ENCODE measurements around the gene PRMT3. TPM values are rescaled to one million over a fixed set of nuclear protein-coding genes. Genes with fewer than 3 reads are reported as not detected.
"Not testable (repeated sequence)": the region's sequence is repeated elsewhere in the genome, so short reads cannot be mapped to it uniquely, and the experiment has no call there.

PRMT3 gene
- total and polyA plus RNA-seq, 2 donors = 12.8 to 18.5 TPM

DNA sequence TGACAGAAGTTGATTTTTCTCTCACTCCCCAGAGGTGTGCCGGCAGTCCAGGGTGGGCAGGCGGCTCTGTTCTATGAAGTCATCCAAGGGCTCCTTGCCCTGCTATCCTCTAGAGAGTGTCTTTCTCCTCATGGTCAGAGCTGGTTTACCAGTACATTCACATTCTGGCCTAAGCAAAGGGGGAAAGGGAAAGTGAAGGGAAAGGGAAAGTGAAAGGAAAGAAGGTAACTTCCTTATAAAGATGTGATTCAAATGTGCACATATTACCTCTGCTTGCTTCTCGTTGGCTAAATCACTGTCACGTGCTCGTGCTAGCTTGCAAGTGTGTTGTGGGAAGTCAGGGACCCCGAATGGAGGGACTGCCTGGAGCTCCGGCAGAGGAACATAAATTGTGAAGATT lies 26.9 kb upstream of the PRMT3 start:
- no peaks in the 10 kb centered on the region for H3K36me3 ChIP-seq (ENCODE audit: control insufficient read depth in 2 of 2, insufficient read depth in 2 of 2, low read length in 1 of 2)
- H3K27me3 ChIP-seq (ENCODE audit: control insufficient read depth in 2 of 2, insufficient read depth in 1 of 2, low read length in 1 of 2) = peaks cover 0 to 7% of the 10 kb centered on the region in 2 donors
- peaks cover 9 to 18% of the 10 kb centered on the region in 2 donors for H3K4me1 ChIP-seq (ENCODE audit: control insufficient read depth in 2 of 2, insufficient read depth in 2 of 2, low read length in 2 of 2)
- 63% methylated on average over 7 of the region's 7 CpGs for WGBS
- no peaks in the 10 kb centered on the region for H3K9me3 ChIP-seq (ENCODE audit: control insufficient read depth in 2 of 2, insufficient read depth in 1 of 2, low read length in 1 of 2)
- H3K27ac ChIP-seq (ENCODE audit: low read depth in 1 of 2, low read length in 1 of 2) = no peak overlapping the region
- no peak overlapping the region for H3K4me3 ChIP-seq (ENCODE audit: low read length in 2 of 2)
- peak in 1 of 9 donors; percentile 52 for DNase-seq (ENCODE audit: low read depth in 6 of 9, low spot score in 9 of 9)

DNA sequence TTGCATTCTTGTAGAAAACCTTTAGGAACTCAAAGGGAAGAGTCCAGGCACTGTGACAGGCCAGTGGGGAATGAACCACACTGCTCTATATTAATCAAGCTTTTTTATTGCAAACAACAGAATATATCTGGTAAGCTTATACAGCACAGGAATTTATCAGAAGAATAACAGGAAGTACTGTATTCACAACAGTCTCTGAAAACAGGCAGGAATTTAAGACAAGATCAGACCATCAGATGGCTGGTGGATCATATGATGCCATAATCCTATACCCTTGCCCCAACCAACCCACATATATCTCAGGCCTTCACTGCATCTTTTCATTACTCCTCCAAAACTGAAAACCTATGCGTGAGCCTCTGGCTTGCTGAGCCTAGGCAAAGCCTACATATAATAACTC lies 25.0 kb upstream of the PRMT3 start:
- Histone ChIP-seq H3K27me3 (ENCODE audit: control insufficient read depth in 2 of 2, insufficient read depth in 1 of 2, low read length in 1 of 2) (peaks cover 0 to 7% of the 10 kb centered on the region in 2 donors), H3K36me3 (ENCODE audit: control insufficient read depth in 2 of 2, insufficient read depth in 2 of 2, low read length in 1 of 2) (no peaks in the 10 kb centered on the region), H3K27ac (ENCODE audit: low read depth in 1 of 2, low read length in 1 of 2) (no peak overlapping the region), H3K4me3 (ENCODE audit: low read length in 2 of 2) (no peak overlapping the region), H3K9me3 (ENCODE audit: control insufficient read depth in 2 of 2, insufficient read depth in 1 of 2, low read length in 1 of 2) (no peaks in the 10 kb centered on the region), H3K4me1 (ENCODE audit: control insufficient read depth in 2 of 2, insufficient read depth in 2 of 2, low read length in 2 of 2) (peaks cover 9 to 18% of the 10 kb centered on the region in 2 donors)
- WGBS = 0% methylated on average over 1 of the region's 1 CpG
- no peak for DNase-seq (ENCODE audit: low read depth in 6 of 9, low spot score in 9 of 9)

DNA sequence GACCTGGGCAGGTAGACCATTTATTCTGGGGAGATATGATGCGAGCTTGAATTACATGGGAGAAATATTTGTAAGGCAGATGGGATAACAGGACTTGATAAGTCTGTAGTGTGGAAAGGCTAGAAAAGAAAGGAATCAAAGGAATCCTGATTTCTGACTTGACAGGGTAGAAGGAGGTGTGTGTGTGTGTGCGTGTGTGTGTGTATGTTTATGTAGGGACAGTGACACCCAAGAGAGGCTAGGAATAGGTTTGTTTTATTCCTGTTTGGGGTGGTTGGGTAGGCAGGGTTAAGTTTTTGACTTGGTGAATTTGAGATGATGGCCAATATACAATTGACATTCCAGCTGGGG lies 24.4 kb upstream of the PRMT3 start:
- H3K4me3 ChIP-seq (ENCODE audit: low read length in 2 of 2) = peak overlapping the region; percentile 68 to 72
- H3K36me3 ChIP-seq (ENCODE audit: control insufficient read depth in 2 of 2, insufficient read depth in 2 of 2, low read length in 1 of 2) = no peaks in the 10 kb centered on the region
- peaks cover 9 to 18% of the 10 kb centered on the region in 2 donors for H3K4me1 ChIP-seq (ENCODE audit: control insufficient read depth in 2 of 2, insufficient read depth in 2 of 2, low read length in 2 of 2)
- no peaks in the 10 kb centered on the region for H3K9me3 ChIP-seq (ENCODE audit: control insufficient read depth in 2 of 2, insufficient read depth in 1 of 2, low read length in 1 of 2)
- no peak for DNase-seq (ENCODE audit: low read depth in 6 of 9, low spot score in 9 of 9)
- H3K27me3 ChIP-seq (ENCODE audit: control insufficient read depth in 2 of 2, insufficient read depth in 1 of 2, low read length in 1 of 2) = peaks cover 0 to 7% of the 10 kb centered on the region in 2 donors
- WGBS = 62% methylated on average over 2 of the region's 2 CpGs
- no peak overlapping the region for H3K27ac ChIP-seq (ENCODE audit: low read depth in 1 of 2, low read length in 1 of 2)

DNA sequence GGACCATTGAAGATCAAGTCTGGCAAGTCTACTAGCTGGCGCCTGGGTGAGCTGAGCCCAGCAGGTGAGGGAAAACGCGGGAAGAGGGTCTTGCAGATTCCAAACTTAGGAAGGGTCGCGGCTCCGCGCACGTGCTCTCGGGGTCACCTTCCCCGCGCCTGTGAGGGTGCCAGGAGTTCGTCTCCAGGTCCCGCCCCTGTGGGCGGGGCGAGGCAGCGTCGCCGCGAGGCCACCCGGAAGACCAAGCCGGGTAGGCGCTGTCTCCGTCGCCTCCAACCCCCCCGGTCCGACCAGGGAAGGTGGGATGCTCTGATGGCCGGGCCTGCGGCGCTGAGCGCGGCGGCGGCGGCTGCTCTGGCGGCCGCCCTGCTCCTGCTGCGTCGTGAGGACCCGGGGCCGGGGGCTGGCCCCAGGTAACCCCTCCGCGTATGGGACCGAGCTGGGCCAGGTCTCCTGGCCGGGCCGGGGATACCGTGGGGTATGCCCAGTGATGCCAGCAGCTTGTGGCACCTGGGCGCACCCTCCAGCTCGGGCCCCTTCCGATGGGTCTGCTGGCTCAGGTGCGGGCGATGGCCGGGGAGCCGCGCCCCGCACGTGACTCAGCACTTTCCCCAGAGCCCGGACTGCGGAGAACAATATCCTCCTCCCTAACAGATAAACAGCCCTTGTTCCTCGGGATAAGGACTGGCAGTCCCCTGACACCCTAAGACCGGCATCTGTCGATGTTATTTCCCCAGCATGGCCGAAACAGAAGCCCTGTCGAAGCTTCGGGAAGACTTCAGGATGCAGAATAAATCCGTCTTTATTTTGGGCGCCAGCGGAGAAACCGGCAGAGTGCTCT lies 23.8 kb upstream of the PRMT3 start, which contains the start of gene HTATIP2:
Gene HTATIP2 (plus strand): TSS at position 215 of the 841 bp plus-strand sequence. CDS start 524 bp downstream, at position 739.
- DNase-seq (ENCODE audit: low read depth in 6 of 9, low spot score in 9 of 9) = peak in 6 of 9 donors; percentile 54 to 80 (median 64)
- H3K4me1 ChIP-seq (ENCODE audit: control insufficient read depth in 2 of 2, insufficient read depth in 2 of 2, low read length in 2 of 2) = peaks cover 9 to 18% of the 10 kb centered on the region in 2 donors
- peak within 1 kb of the TSS; percentile 68 to 72 for H3K4me3 ChIP-seq (ENCODE audit: low read length in 2 of 2)
- H3K36me3 ChIP-seq (ENCODE audit: control insufficient read depth in 2 of 2, insufficient read depth in 2 of 2, low read length in 1 of 2) = no peaks in the 10 kb centered on the region
- no peaks in the 10 kb centered on the region for H3K9me3 ChIP-seq (ENCODE audit: control insufficient read depth in 2 of 2, insufficient read depth in 1 of 2, low read length in 1 of 2)
- peaks cover 0 to 7% of the 10 kb centered on the region in 2 donors for H3K27me3 ChIP-seq (ENCODE audit: control insufficient read depth in 2 of 2, insufficient read depth in 1 of 2, low read length in 1 of 2)
- H3K27ac ChIP-seq (ENCODE audit: low read depth in 1 of 2, low read length in 1 of 2) = peak within 1 kb of the TSS in 1 of 2 donors; percentile 77
- WGBS = 3% methylated on average over 68 of the region's 68 CpGs

DNA sequence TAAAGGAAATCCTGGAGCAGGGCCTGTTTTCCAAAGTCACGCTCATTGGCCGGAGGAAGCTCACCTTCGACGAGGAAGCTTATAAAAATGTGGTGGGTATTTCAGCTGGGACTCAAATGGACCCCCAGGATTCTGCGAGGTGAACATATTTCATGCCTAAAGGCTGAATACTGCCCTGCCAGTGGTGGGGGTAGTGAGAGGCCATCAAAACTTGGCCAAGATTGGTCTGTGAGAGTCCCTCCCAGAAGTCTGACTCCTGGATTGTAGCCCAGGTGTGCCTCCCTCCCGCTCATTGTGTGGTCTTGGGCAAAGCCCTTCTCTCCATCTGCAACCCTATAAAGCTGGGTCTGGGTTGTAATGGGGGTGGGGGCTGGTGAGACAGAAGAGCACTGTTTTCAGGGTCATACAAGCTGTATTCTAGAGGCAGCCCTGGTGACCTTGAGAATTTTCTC lies 23.1 kb upstream of the PRMT3 start:
- H3K4me1 ChIP-seq (ENCODE audit: control insufficient read depth in 2 of 2, insufficient read depth in 2 of 2, low read length in 2 of 2) = peaks cover 9 to 18% of the 10 kb centered on the region in 2 donors
- no peaks in the 10 kb centered on the region for H3K9me3 ChIP-seq (ENCODE audit: control insufficient read depth in 2 of 2, insufficient read depth in 1 of 2, low read length in 1 of 2)
- H3K4me3 ChIP-seq (ENCODE audit: low read length in 2 of 2) = peak overlapping the region; percentile 68 to 72
- H3K36me3 ChIP-seq (ENCODE audit: control insufficient read depth in 2 of 2, insufficient read depth in 2 of 2, low read length in 1 of 2) = no peaks in the 10 kb centered on the region
- peaks cover 0 to 7% of the 10 kb centered on the region in 2 donors for H3K27me3 ChIP-seq (ENCODE audit: control insufficient read depth in 2 of 2, insufficient read depth in 1 of 2, low read length in 1 of 2)
- no peak overlapping the region for H3K27ac ChIP-seq (ENCODE audit: low read depth in 1 of 2, low read length in 1 of 2)
- 43% methylated on average over 6 of the region's 6 CpGs for WGBS
- DNase-seq (ENCODE audit: low read depth in 6 of 9, low spot score in 9 of 9) = no peak

DNA sequence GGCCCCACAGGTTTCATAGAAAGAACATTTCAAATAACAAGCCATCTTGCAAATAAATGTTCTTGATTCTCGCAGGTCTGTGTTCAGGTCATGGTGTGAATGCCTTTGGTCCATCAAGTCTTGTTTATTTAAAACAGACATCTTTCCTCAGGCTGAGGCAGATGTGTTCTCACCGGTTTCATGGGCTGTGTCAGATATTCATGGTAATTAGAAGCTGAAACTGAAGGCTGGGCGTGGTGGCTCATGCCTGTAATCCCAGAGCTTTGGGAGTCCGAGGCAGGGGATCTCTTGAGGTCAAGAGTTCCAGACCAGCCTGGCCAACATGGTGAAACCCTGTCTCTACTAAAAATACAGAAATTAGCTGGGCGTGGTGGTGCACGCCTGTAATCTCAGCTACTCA lies 22.1 kb upstream of the PRMT3 start:
- H3K9me3 ChIP-seq (ENCODE audit: control insufficient read depth in 2 of 2, insufficient read depth in 1 of 2, low read length in 1 of 2); H3K36me3 ChIP-seq (ENCODE audit: control insufficient read depth in 2 of 2, insufficient read depth in 2 of 2, low read length in 1 of 2); H3K4me3 ChIP-seq (ENCODE audit: low read length in 2 of 2); H3K27ac ChIP-seq (ENCODE audit: low read depth in 1 of 2, low read length in 1 of 2); H3K27me3 ChIP-seq (ENCODE audit: control insufficient read depth in 2 of 2, insufficient read depth in 1 of 2, low read length in 1 of 2); DNase-seq (ENCODE audit: low read depth in 6 of 9, low spot score in 9 of 9): not testable (repeated sequence)
- 99% methylated on average over 6 of the region's 6 CpGs for WGBS
- H3K4me1 ChIP-seq (ENCODE audit: control insufficient read depth in 2 of 2, insufficient read depth in 2 of 2, low read length in 2 of 2) = peaks cover 9 to 18% of the 10 kb centered on the region in 2 donors

DNA sequence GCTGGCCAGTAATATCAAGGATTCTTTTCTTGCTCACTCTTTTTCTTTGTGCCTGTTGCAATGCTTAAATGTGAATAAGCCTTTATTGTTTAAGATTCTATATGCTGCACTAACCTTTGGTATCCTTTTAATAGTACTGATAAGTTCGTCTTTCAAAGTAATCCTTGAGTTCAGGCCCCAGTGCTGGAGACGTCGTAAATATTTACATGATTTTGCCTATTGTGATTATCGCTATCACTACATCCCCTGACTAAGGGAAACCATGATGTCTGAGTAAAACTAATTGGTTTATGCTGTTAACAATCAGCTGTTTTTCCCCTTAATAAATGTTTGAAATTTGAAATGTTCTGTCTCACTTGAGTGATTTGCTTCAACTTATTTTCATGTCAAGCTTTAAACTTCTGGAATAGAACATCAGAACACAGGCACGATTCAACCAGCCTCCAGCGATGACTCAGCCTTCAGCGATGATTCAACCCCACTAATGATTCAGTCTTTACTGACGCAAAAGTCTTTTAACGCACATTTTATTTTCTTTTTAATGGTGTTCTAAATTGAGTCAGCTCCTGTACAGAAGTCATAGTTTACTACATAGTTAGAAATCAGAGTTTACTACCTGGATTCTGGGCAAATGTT lies 20.1 kb upstream of the PRMT3 start:
- WGBS = 93% methylated on average over 9 of the region's 9 CpGs
- Histone ChIP-seq H3K27ac (ENCODE audit: low read depth in 1 of 2, low read length in 1 of 2) (no peak overlapping the region), H3K36me3 (ENCODE audit: control insufficient read depth in 2 of 2, insufficient read depth in 2 of 2, low read length in 1 of 2) (no peaks in the 10 kb centered on the region), H3K27me3 (ENCODE audit: control insufficient read depth in 2 of 2, insufficient read depth in 1 of 2, low read length in 1 of 2) (peaks cover 0 to 7% of the 10 kb centered on the region in 2 donors), H3K4me1 (ENCODE audit: control insufficient read depth in 2 of 2, insufficient read depth in 2 of 2, low read length in 2 of 2) (peaks cover 9 to 14% of the 10 kb centered on the region in 2 donors), H3K9me3 (ENCODE audit: control insufficient read depth in 2 of 2, insufficient read depth in 1 of 2, low read length in 1 of 2) (no peaks in the 10 kb centered on the region), H3K4me3 (ENCODE audit: low read length in 2 of 2) (no peak overlapping the region)
- DNase-seq (ENCODE audit: low read depth in 6 of 9, low spot score in 9 of 9) = no peak

DNA sequence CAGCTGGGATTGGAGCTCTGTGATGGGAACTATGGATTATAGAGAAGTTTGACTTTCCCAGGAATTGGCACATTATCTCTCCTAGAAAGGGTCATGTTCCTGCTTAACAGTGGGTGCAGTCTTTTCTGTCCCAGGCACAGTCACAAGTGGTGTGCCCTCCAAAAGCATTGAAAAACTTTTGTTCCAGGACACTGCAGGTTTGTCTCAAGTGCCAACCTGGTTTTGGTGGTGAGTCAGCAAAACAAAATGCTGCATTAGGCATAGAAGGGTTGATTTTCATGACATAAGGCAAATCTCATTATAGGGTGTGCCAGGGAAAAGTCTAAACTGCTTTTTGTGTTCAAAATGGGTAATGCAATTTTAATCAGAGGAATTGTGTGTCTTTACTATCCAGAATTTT lies 19.1 kb upstream of the PRMT3 start:
- peaks cover 0 to 7% of the 10 kb centered on the region in 2 donors for H3K27me3 ChIP-seq (ENCODE audit: control insufficient read depth in 2 of 2, insufficient read depth in 1 of 2, low read length in 1 of 2)
- H3K36me3 ChIP-seq (ENCODE audit: control insufficient read depth in 2 of 2, insufficient read depth in 2 of 2, low read length in 1 of 2) = no peaks in the 10 kb centered on the region
- no peak overlapping the region for H3K4me3 ChIP-seq (ENCODE audit: low read length in 2 of 2)
- H3K27ac ChIP-seq (ENCODE audit: low read depth in 1 of 2, low read length in 1 of 2) = no peak overlapping the region
- H3K9me3 ChIP-seq (ENCODE audit: control insufficient read depth in 2 of 2, insufficient read depth in 1 of 2, low read length in 1 of 2) = no peaks in the 10 kb centered on the region
- DNase-seq (ENCODE audit: low read depth in 6 of 9, low spot score in 9 of 9) = no peak
- peaks cover 7 to 10% of the 10 kb centered on the region in 2 donors for H3K4me1 ChIP-seq (ENCODE audit: control insufficient read depth in 2 of 2, insufficient read depth in 2 of 2, low read length in 2 of 2)

DNA sequence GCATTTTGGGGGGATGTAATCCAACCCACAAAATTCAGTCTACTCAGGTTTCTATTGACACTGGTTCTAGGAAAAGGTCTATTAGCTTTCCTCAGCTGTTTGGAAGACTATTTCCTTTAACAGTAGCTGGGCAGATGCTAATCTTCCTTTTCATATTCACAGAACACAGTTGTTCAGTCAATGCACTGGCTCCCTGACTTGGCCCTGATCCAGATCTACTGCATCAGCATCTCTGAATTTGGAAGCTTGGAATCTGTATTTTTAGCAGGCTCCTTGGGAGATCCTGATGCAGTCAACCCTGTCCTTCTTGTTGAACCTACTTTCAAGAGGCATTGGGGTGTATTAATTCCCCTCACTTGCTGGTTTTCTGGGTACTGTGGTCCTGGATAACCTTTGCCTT lies 17.7 kb upstream of the PRMT3 start:
- H3K4me3 ChIP-seq (ENCODE audit: low read length in 2 of 2) = no peak overlapping the region
- H3K9me3 ChIP-seq (ENCODE audit: control insufficient read depth in 2 of 2, insufficient read depth in 1 of 2, low read length in 1 of 2) = no peaks in the 10 kb centered on the region
- H3K36me3 ChIP-seq (ENCODE audit: control insufficient read depth in 2 of 2, insufficient read depth in 2 of 2, low read length in 1 of 2) = no peaks in the 10 kb centered on the region
- no peak for DNase-seq (ENCODE audit: low read depth in 6 of 9, low spot score in 9 of 9)
- no peaks in the 10 kb centered on the region for H3K27me3 ChIP-seq (ENCODE audit: control insufficient read depth in 2 of 2, insufficient read depth in 1 of 2, low read length in 1 of 2)
- H3K4me1 ChIP-seq (ENCODE audit: control insufficient read depth in 2 of 2, insufficient read depth in 2 of 2, low read length in 2 of 2) = no peaks in the 10 kb centered on the region
- H3K27ac ChIP-seq (ENCODE audit: low read depth in 1 of 2, low read length in 1 of 2) = no peak overlapping the region
